Right lobe of liver (tissue), 6 donors: ENCODE results near the gene PP2D1. TPM values are rescaled to one million over a fixed set of nuclear protein-coding genes. Genes with fewer than 3 reads are reported as not detected.
A peak's percentile ranks its signal among the peaks of the same experiment; 100 is the strongest.

Source experiments
- ATAC-seq, 4 donors: fragments of 200-7000 bp; cut with Tn5 transposase; one replicate each; pipeline ENCODE4 v1.9.1; 2020; ENCODE audit warnings: mild to moderate bottlenecking in 4 of 4, moderate library complexity in 4 of 4
- DNase-seq, 3 donors: peaks; one replicate each; pipeline ENCODE4 v3.0.0-alpha.2; 2020
- H3K27ac ChIP-seq, 3 donors: fragments of 200-600 bp; one replicate each; pipeline ENCODE4 v1.8.0; 2022
- H3K27me3 ChIP-seq, 2 donors: fragments of 200-600 bp; one replicate each; pipeline ENCODE4 v1.8.0; 2022
- H3K36me3 ChIP-seq, 4 donors: fragments of 200-600 bp; sonication (generic) in 1 of 4; one replicate each; pipeline versions ENCODE4 v1.5.1 to v1.8.0; 2017 to 2022; ENCODE audit warnings: control low read depth in 1 of 4
- H3K4me1 ChIP-seq, 4 donors: fragments of 200-600 bp; sonication (generic) in 1 of 4; one replicate each; pipeline versions ENCODE4 v1.5.1 to v1.8.0; 2017 to 2022; ENCODE audit warnings: control low read depth in 1 of 4
- H3K4me3 ChIP-seq, 3 donors: fragments of 200-600 bp; one replicate each; pipeline ENCODE4 v1.8.0; 2022
- H3K9me3 ChIP-seq, 4 donors: fragments of 200-600 bp; sonication (generic) in 1 of 4; one replicate each; pipeline versions ENCODE4 v1.5.1 to v1.8.0; 2017 to 2022; ENCODE audit warnings: control low read depth in 1 of 4
- CTCF ChIP-seq, 4 donors: fragments of 200-600 bp in 3 of 4; fragments of 450-650 bp in 1 of 4; IDR thresholded peaks; one replicate each; pipeline versions ENCODE4 v1.5.1 to v1.8.0; 2016 to 2022; ENCODE audit warnings: antibody characterized with exemption in 4 of 4, mild to moderate bottlenecking in 2 of 4
- POLR2A ChIP-seq: fragments of 450-650 bp; IDR thresholded peaks from one replicate; pipeline ENCODE4 v1.6.1; 2017; ENCODE audit warnings: antibody characterized with exemption, mild to moderate bottlenecking
- WGBS: methylation state at CpG from one replicate; pipeline ENCODE4 v1.1.6; 2018; ENCODE audit warnings: low coverage, low lambda C conversion rate; ENCODE audit not compliant: insufficient coverage; ENCODE audit errors: missing lambda C conversion rate; 5-methylcytosine and 5-hydroxymethylcytosine counted together
- intact Hi-C, 2 donors: fragments of 100-400 bp; cut with DNase I; formaldehyde crosslinking; loops; one replicate each; pipeline versions ENCODE4 v1.11.2 to v1.14.1; 2022
- total RNA-seq, 6 experiments: library from RNA; depleted of rRNA in 2 of 6; stranded (reverse); fragments of >200 nt in 2 of 6; fragmentation: NEBNext Ultra II Directional in 3 of 6; extraction: Animal tissue kit (Norgen Biotek cat#: 25700) in 3 of 6; gene quantifications; one replicate each; pipeline versions ENCODE4 v1.1.0 to v1.2.4, GENCODE V29; 2016 to 2023
- donor health status: DM: no; HTN: yes; CAD: no.
- donor health status: DM: no; HTN: no; CAD: no.
- donor health status: DM: no; HTN: no; CAD: no.
- donor health status: DM: no; HTN: yes; CAD: no.
- donor health status: DM: no; HTN: yes; CAD: no.

The PP2D1 gene
- total RNA-seq, 6 experiments from 2014 or later = not detected

GRCh38 chr3:20056725-20057611 is 44.9 kb upstream of the PP2D1 start:
- Histone ChIP-seq H3K36me3 (no peaks in the 10 kb centered on the region), H3K4me1 (peaks cover 3 to 55% (median 17%) of the 10 kb centered on the region in 4 donors), H3K9me3 (no peaks in the 10 kb centered on the region), H3K27ac (peak overlapping the region; percentile 15 to 42 (median 19)), H3K27me3 (no peaks in the 10 kb centered on the region), H3K4me3 (no peak overlapping the region)
- ATAC-seq = peak; percentile 25 to 56 (median 48)
- intact Hi-C loops = no loop called here
- DNase-seq = no peak
- WGBS = 15% methylated on average over 5 of the region's 5 CpGs
- TF ChIP-seq CTCF (IDR thresholded peaks at IDR 0.05) = no peak
- TF ChIP-seq POLR2A = no peak

- DNase-seq (no peak), ATAC-seq (no peak)
- Histone ChIP-seq H3K27me3 (no peaks in the 10 kb centered on the region), H3K36me3 (no peaks in the 10 kb centered on the region), H3K9me3 (no peaks in the 10 kb centered on the region), H3K4me3 (no peak overlapping the region), H3K4me1 (peaks cover 2 to 48% (median 14%) of the 10 kb centered on the region in 4 donors), H3K27ac (peak overlapping the region in 1 of 3 donors; percentile 56)
- 34% methylated on average over 3 of the region's 3 CpGs for WGBS
- TF ChIP-seq POLR2A (no peak), CTCF (IDR thresholded peaks at IDR 0.05) (no peak)
- intact Hi-C loops = no loop called here
Measured at GRCh38 chr3:20055842-20056241, 43.8 kb upstream of the PP2D1 start.

GRCh38 chr3:20055020-20055775 is 43.1 kb upstream of the PP2D1 start:
- ATAC-seq (peak; percentile 3 to 7 (median 4)), DNase-seq (no peak)
- 38% methylated on average over 10 of the region's 10 CpGs for WGBS
- Histone ChIP-seq H3K4me1 (peaks cover 0 to 42% (median 11%) of the 10 kb centered on the region in 4 donors), H3K27me3 (no peaks in the 10 kb centered on the region), H3K4me3 (no peak overlapping the region), H3K27ac (peak overlapping the region in 2 of 3 donors; percentile 51 to 56), H3K36me3 (no peaks in the 10 kb centered on the region), H3K9me3 (no peaks in the 10 kb centered on the region)
- TF ChIP-seq POLR2A (no peak), CTCF (IDR thresholded peaks at IDR 0.05) (no peak)
- intact Hi-C loops = no loop called here

GRCh38 chr3:20054549-20054987 is 42.5 kb upstream of the PP2D1 start:
- H3K4me1 ChIP-seq = peaks cover 0 to 40% (median 11%) of the 10 kb centered on the region in 4 donors
- DNase-seq (peak in 2 of 3 donors; percentile 55 to 85), ATAC-seq (peak; percentile 85 to 93 (median 88))
- peak overlapping the region in 2 of 3 donors; percentile 51 to 56 for H3K27ac ChIP-seq
- TF ChIP-seq POLR2A (no peak), CTCF (IDR thresholded peaks at IDR 0.05) (no peak)
- H3K4me3 ChIP-seq = no peak overlapping the region
- 2% methylated on average over 4 of the region's 4 CpGs for WGBS
- intact Hi-C loops = no loop called here
- no peaks in the 10 kb centered on the region for H3K27me3 ChIP-seq
- H3K36me3 ChIP-seq = no peaks in the 10 kb centered on the region
- no peaks in the 10 kb centered on the region for H3K9me3 ChIP-seq
